H9 (cell line): Measurements from ENCODE around the gene C20orf202. TPM values are rescaled to one million over a fixed set of nuclear protein-coding genes. Genes with fewer than 3 reads are reported as not detected.

Source experiments
- DNase-seq: peaks from one replicate; pipeline ENCODE4 v3.0.0-alpha.2; 2017
- H2AFZ ChIP-seq: one replicate; pipeline ENCODE4 v1.6.1; 2013; ENCODE audit warnings: mild to moderate bottlenecking, low read length, control low read depth, moderate library complexity
- H2AK5ac ChIP-seq: 2 replicates; pipeline ENCODE4 v1.6.1; 2013; ENCODE audit warnings: low read length, control low read depth, mixed read lengths; ENCODE audit not compliant: insufficient read length
- H2BK120ac ChIP-seq: one replicate; pipeline ENCODE4 v1.6.1; 2013; ENCODE audit warnings: low read depth, mild to moderate bottlenecking, low read length, control low read depth, inconsistent platforms; ENCODE audit not compliant: poor library complexity, severe bottlenecking
- H2BK12ac ChIP-seq: 2 replicates; pipeline ENCODE4 v1.6.1; 2013; ENCODE audit warnings: low read length, control low read depth, mixed read lengths, low read depth; ENCODE audit not compliant: insufficient read length
- H2BK15ac ChIP-seq: 2 replicates; pipeline ENCODE4 v1.6.1; 2013; ENCODE audit warnings: low read depth, low read length, control low read depth
- H2BK20ac ChIP-seq: one replicate; pipeline ENCODE4 v1.6.1; 2013; ENCODE audit warnings: low read depth, mild to moderate bottlenecking, low read length, control low read depth, inconsistent platforms; ENCODE audit not compliant: poor library complexity, severe bottlenecking
- H2BK5ac ChIP-seq: 2 replicates; pipeline ENCODE4 v1.6.1; 2013; ENCODE audit warnings: low read length, control low read depth, mixed read lengths; ENCODE audit not compliant: insufficient read length
- H3K14ac ChIP-seq: 2 replicates; pipeline ENCODE4 v1.6.1; 2013; ENCODE audit warnings: low read length, control low read depth; ENCODE audit not compliant: insufficient read depth
- H3K18ac ChIP-seq: 2 replicates; pipeline ENCODE4 v1.6.1; 2013; ENCODE audit warnings: low read depth, mild to moderate bottlenecking, mixed read lengths, low read length, control low read depth; ENCODE audit not compliant: insufficient read length
- H3K23ac ChIP-seq: 2 replicates; pipeline ENCODE4 v1.6.1; 2013; ENCODE audit warnings: low read length, control low read depth, mixed read lengths, low read depth; ENCODE audit not compliant: insufficient read length
- H3K23me2 ChIP-seq: 2 replicates; pipeline ENCODE4 v1.6.1; 2013; ENCODE audit warnings: low read depth, mild to moderate bottlenecking, mixed read lengths, low read length, control low read depth; ENCODE audit not compliant: insufficient read length, poor library complexity, severe bottlenecking
- H3K27ac ChIP-seq: 2 replicates; pipeline ENCODE4 v1.5.1; 2013; ENCODE audit warnings: low read length, control low read depth, mixed read lengths, low read depth; ENCODE audit not compliant: insufficient read length
- H3K27me3 ChIP-seq: 2 replicates; pipeline ENCODE4 v1.6.1; 2013; ENCODE audit warnings: low read length, control low read depth, inconsistent platforms; ENCODE audit not compliant: insufficient read depth
- H3K4ac ChIP-seq: 2 replicates; pipeline ENCODE4 v1.6.1; 2013; ENCODE audit warnings: low read depth, mild to moderate bottlenecking, control low read depth, inconsistent platforms, low read length, moderate library complexity
- H3K4me1 ChIP-seq: 2 replicates; pipeline ENCODE4 v1.6.1; 2013; ENCODE audit warnings: low read length, control low read depth, inconsistent platforms; ENCODE audit not compliant: insufficient read depth
- H3K4me2 ChIP-seq: 2 replicates; pipeline ENCODE4 v1.6.1; 2013; ENCODE audit warnings: low read length, control low read depth, mixed read lengths; ENCODE audit not compliant: insufficient read length, insufficient read depth
- H3K56ac ChIP-seq: 2 replicates; pipeline ENCODE4 v1.6.1; 2013; ENCODE audit warnings: low read depth, mild to moderate bottlenecking, mixed read lengths, low read length, control low read depth; ENCODE audit not compliant: insufficient read length
- H3K79me1 ChIP-seq: 2 replicates; pipeline ENCODE4 v1.6.1; 2013; ENCODE audit warnings: low read depth, mild to moderate bottlenecking, moderate library complexity, low read length, control low read depth, inconsistent platforms; ENCODE audit not compliant: insufficient read depth, poor library complexity, severe bottlenecking
- H3K79me2 ChIP-seq: 2 replicates; pipeline ENCODE4 v1.6.1; 2013; ENCODE audit warnings: low read length, control low read depth, inconsistent platforms; ENCODE audit not compliant: insufficient read depth
- H3K9ac ChIP-seq: 2 replicates; pipeline ENCODE4 v1.6.1; 2013; ENCODE audit warnings: low read length, control low read depth, mixed read lengths; ENCODE audit not compliant: insufficient read length; ENCODE audit errors: extremely low read depth
- H3K9me3 ChIP-seq: one replicate; pipeline ENCODE4 v1.6.1; 2013; ENCODE audit warnings: low read depth, low read length, inconsistent platforms; ENCODE audit not compliant: control insufficient read depth
- H3T11ph ChIP-seq: one replicate; pipeline ENCODE4 v1.6.1; 2013; ENCODE audit warnings: mild to moderate bottlenecking, low read length, control low read depth, inconsistent platforms
- H4K20me1 ChIP-seq: one replicate; pipeline ENCODE4 v1.6.1; 2013; ENCODE audit not compliant: control insufficient read depth, insufficient read length, insufficient read depth
- H4K5ac ChIP-seq: 2 replicates; pipeline ENCODE4 v1.6.1; 2013; ENCODE audit warnings: low read depth, mild to moderate bottlenecking, mixed read lengths, low read length, control low read depth; ENCODE audit not compliant: insufficient read length
- H4K8ac ChIP-seq: replicated peaks from 2 replicates; pipeline ENCODE4 v1.6.1; 2013; ENCODE audit warnings: low read length, control low read depth, mixed read lengths, low read depth; ENCODE audit not compliant: insufficient read length
- H4K91ac ChIP-seq: 2 replicates; pipeline ENCODE4 v1.6.1; 2013; ENCODE audit warnings: low read depth, mild to moderate bottlenecking, moderate library complexity, mixed read lengths, low read length, control low read depth; ENCODE audit not compliant: insufficient read length
- H3K27ac Mint-ChIP-seq, 3 experiments: 2 replicates in 2 of 3; 3 replicates in 1 of 3; pipeline ENCODE4 v1.8.0; 2020 to 2021; ENCODE audit warnings: mixed read lengths in 3 of 3, mild to moderate bottlenecking in 1 of 3, moderate library complexity in 1 of 3
- H3K27me3 Mint-ChIP-seq: 2 replicates; pipeline ENCODE4 v1.8.0; 2021; ENCODE audit warnings: low read depth, mild to moderate bottlenecking, moderate library complexity, mixed read lengths
- H3K36me3 Mint-ChIP-seq, 3 experiments: 2 replicates in 2 of 3; 3 replicates in 1 of 3; pipeline ENCODE4 v1.8.0; 2020 to 2021; ENCODE audit warnings: low read depth in 3 of 3, mixed read lengths in 3 of 3; ENCODE audit not compliant: insufficient read depth in 1 of 3
- H3K4me1 Mint-ChIP-seq, 2 experiments: 2 replicates each; pipeline ENCODE4 v1.8.0; 2020; ENCODE audit warnings: mixed read lengths in 2 of 2
- H3K4me3 Mint-ChIP-seq, 2 experiments: 2 replicates in 1 of 2; 3 replicates in 1 of 2; pipeline ENCODE4 v1.8.0; 2020 to 2021; ENCODE audit warnings: mild to moderate bottlenecking in 2 of 2, mixed read lengths in 2 of 2, moderate library complexity in 1 of 2
- H3K9me3 Mint-ChIP-seq, 2 experiments: 2 replicates in 1 of 2; 3 replicates in 1 of 2; pipeline ENCODE4 v1.8.0; 2020; ENCODE audit warnings: mild to moderate bottlenecking in 2 of 2, mixed read lengths in 2 of 2, moderate library complexity in 1 of 2
- WGBS: extraction: QIAGEN DNeasy Blood & Tissue Kit; methylation state at CpG from one replicate; pipeline ENCODE4 v1.1.7; 2013; ENCODE audit warnings: missing lambda C conversion rate, low lambda C conversion rate, mixed read lengths; ENCODE audit not compliant: insufficient read length; ENCODE audit errors: extremely low coverage; 5-methylcytosine and 5-hydroxymethylcytosine counted together
- total RNA-seq: library from RNA; stranded (reverse); gene quantifications from 2 replicates; pipeline ENCODE4 v1.2.1, GENCODE V29; 2021
- TF ChIP-seq, protein P1 (sequence below): fragments of 200-600 bp; sonication (generic); conservative IDR thresholded peaks from 3 replicates; pipeline ENCODE4 v1.8.0; 2021; ENCODE audit warnings: antibody characterized with exemption, mild to moderate bottlenecking

Gene C20orf202
- total RNA-seq, 1 experiment from 2014 or later: 0.13 TPM

GRCh38 chr20:1224205-1224890 lies 21.1 kb downstream of the C20orf202 start:
- Mint-ChIP-seq H3K4me1 (peaks cover 4 to 7% of the 10 kb centered on the region in 2 experiments), H3K27me3 (peaks cover 70% of the 10 kb centered on the region), H3K4me3 (peak overlapping the region in 1 of 2 experiments; percentile 1; a peak in 2 of 5 replicates), H3K9me3 (peaks cover 11 to 12% of the 10 kb centered on the region in 2 experiments; a peak in 4 of 5 replicates), H3K36me3 (no peaks in the 10 kb centered on the region; a peak in 1 of 7 replicates), H3K27ac (no peak overlapping the region)
- Histone ChIP-seq H3T11ph (no peak overlapping the region), H2AFZ (no peak overlapping the region), H2BK12ac (no peak overlapping the region), H3K9me3 (no peaks in the 10 kb centered on the region), H3K4ac (no peak overlapping the region), H4K91ac (no peak overlapping the region), H2BK15ac (no peak overlapping the region), H3K27me3 (peaks cover 2% of the 10 kb centered on the region; the same call in 1 of the 2 replicates), H3K23ac (no peak overlapping the region), H4K8ac (no peak overlapping the region), H3K56ac (no peak overlapping the region), H3K4me1 (no peaks in the 10 kb centered on the region), H3K79me2 (no peaks in the 10 kb centered on the region), H3K23me2 (peaks cover 7% of the 10 kb centered on the region), H4K5ac (no peak overlapping the region), H3K9ac (no peak overlapping the region), H4K20me1 (peaks cover 3% of the 10 kb centered on the region), H3K14ac (no peak overlapping the region), H3K27ac (no peak overlapping the region), H2BK120ac (no peak overlapping the region), H3K18ac (no peak overlapping the region), H2AK5ac (no peak overlapping the region), H2BK5ac (no peak overlapping the region), H3K4me2 (no peak overlapping the region), H3K79me1 (no peaks in the 10 kb centered on the region), H2BK20ac (no peak overlapping the region)
- no peak for DNase-seq
- TF ChIP-seq, protein P1, sequence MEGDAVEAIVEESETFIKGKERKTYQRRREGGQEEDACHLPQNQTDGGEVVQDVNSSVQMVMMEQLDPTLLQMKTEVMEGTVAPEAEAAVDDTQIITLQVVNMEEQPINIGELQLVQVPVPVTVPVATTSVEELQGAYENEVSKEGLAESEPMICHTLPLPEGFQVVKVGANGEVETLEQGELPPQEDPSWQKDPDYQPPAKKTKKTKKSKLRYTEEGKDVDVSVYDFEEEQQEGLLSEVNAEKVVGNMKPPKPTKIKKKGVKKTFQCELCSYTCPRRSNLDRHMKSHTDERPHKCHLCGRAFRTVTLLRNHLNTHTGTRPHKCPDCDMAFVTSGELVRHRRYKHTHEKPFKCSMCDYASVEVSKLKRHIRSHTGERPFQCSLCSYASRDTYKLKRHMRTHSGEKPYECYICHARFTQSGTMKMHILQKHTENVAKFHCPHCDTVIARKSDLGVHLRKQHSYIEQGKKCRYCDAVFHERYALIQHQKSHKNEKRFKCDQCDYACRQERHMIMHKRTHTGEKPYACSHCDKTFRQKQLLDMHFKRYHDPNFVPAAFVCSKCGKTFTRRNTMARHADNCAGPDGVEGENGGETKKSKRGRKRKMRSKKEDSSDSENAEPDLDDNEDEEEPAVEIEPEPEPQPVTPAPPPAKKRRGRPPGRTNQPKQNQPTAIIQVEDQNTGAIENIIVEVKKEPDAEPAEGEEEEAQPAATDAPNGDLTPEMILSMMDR: no peak
- no CpG with 5 or more reads among the region's 20 CpGs for WGBS
